IMR-90 (cell line): ENCODE data around the gene GFRA4. TPM values are rescaled to one million over a fixed set of nuclear protein-coding genes. Genes with fewer than 3 reads are reported as not detected.

Experiments
- ATAC-seq: fragments of 200-7000 bp; cut with Tn5 transposase; 2 replicates; pipeline ENCODE4 v1.9.1; 2020; ENCODE audit warnings: low read depth, mild to moderate bottlenecking, moderate library complexity
- BruUV-seq: library from RNA; stranded (reverse); fragments of 400-500 nt; replicated peaks from 2 replicates; lab custom pipeline; 2021; lab: Mats Ljungman, UMichigan
- CTCF ChIA-PET: fragments of 300-600 bp; formaldehyde crosslinking; extraction: SDS; loops from one replicate; lab custom pipeline; 2021; ENCODE audit warnings: antibody characterized with exemption; lab: Yijun Ruan, JAX
- POLR2A ChIA-PET: fragments of 300-600 bp; sonication (Branson Sonifier 250); formaldehyde crosslinking; loops from one replicate; lab custom pipeline; 2022; ENCODE audit warnings: antibody characterized with exemption; ENCODE audit not compliant: unreplicated experiment; lab: Charles Lee
- DNase-seq: peaks from one replicate; pipeline ENCODE4 v3.0.0; 2013
- H2AFZ ChIP-seq: replicated peaks from 2 replicates; pipeline ENCODE3; 2013; ENCODE audit warnings: low read length, mild to moderate bottlenecking; ENCODE audit not compliant: poor library complexity
- H2AK5ac ChIP-seq: 2 replicates; pipeline ENCODE4 v1.6.1; 2013; ENCODE audit warnings: low read depth, low read length, inconsistent platforms
- H2AK9ac ChIP-seq: replicated peaks from 2 replicates; pipeline ENCODE3; 2013; ENCODE audit warnings: mild to moderate bottlenecking, low read depth, low read length, moderate library complexity; ENCODE audit not compliant: poor library complexity
- H2BK120ac ChIP-seq: 2 replicates; pipeline ENCODE4 v1.6.1; 2013; ENCODE audit warnings: low read depth, low read length, inconsistent platforms
- H2BK15ac ChIP-seq: 3 replicates; pipeline ENCODE4 v1.6.1; 2013; ENCODE audit warnings: low read depth, low read length, inconsistent platforms
- H2BK20ac ChIP-seq: 2 replicates; pipeline ENCODE4 v1.6.1; 2013; ENCODE audit warnings: low read depth, mild to moderate bottlenecking, inconsistent platforms, low read length, moderate library complexity
- H2BK5ac ChIP-seq: 2 replicates; pipeline ENCODE4 v1.6.1; 2013; ENCODE audit warnings: mild to moderate bottlenecking, low read depth, low read length, inconsistent platforms; ENCODE audit not compliant: poor library complexity, severe bottlenecking
- H3K14ac ChIP-seq: replicated peaks from 2 replicates; pipeline ENCODE4 v1.6.1; 2013; ENCODE audit warnings: low read depth, low read length, inconsistent platforms
- H3K18ac ChIP-seq: 2 replicates; pipeline ENCODE4 v1.6.1; 2013; ENCODE audit warnings: low read depth, low read length, control low read depth
- H3K23ac ChIP-seq: 2 replicates; pipeline ENCODE4 v1.6.1; 2013; ENCODE audit warnings: low read depth, low read length, inconsistent platforms
- H3K27ac ChIP-seq: 2 replicates; pipeline ENCODE4 v1.5.1; 2013; ENCODE audit warnings: mild to moderate bottlenecking, control low read depth, low read length; ENCODE audit not compliant: insufficient read depth
- H3K27me3 ChIP-seq: 2 replicates; pipeline ENCODE4 v1.6.1; 2013; ENCODE audit warnings: low read length; ENCODE audit not compliant: control insufficient read depth, insufficient read depth
- H3K36me3 ChIP-seq: 2 replicates; pipeline ENCODE4 v1.6.1; 2013; ENCODE audit warnings: low read length, mixed read lengths; ENCODE audit not compliant: control insufficient read depth, insufficient read depth
- H3K4ac ChIP-seq: 2 replicates; pipeline ENCODE4 v1.6.1; 2013; ENCODE audit warnings: low read depth, low read length, inconsistent platforms
- H3K4me1 ChIP-seq: 2 replicates; pipeline ENCODE4 v1.6.1; 2013; ENCODE audit warnings: low read length, mixed read lengths; ENCODE audit not compliant: control insufficient read depth, insufficient read depth
- H3K4me2 ChIP-seq: 2 replicates; pipeline ENCODE4 v1.6.1; 2013; ENCODE audit warnings: low read depth, mild to moderate bottlenecking, control low read depth, low read length, moderate library complexity
- H3K4me3 ChIP-seq: 2 replicates; pipeline ENCODE4 v1.5.1; 2013; ENCODE audit warnings: low read depth, mild to moderate bottlenecking, control low read depth, low read length, moderate library complexity; ENCODE audit not compliant: insufficient read depth
- H3K56ac ChIP-seq: 2 replicates; pipeline ENCODE4 v1.6.1; 2013; ENCODE audit warnings: low read length, inconsistent platforms; ENCODE audit not compliant: insufficient read depth; ENCODE audit errors: extremely low read depth
- H3K79me1 ChIP-seq, 2 experiments: 2 replicates each; pipeline ENCODE4 v1.6.1; 2013; ENCODE audit warnings: low read length in 2 of 2, inconsistent platforms in 1 of 2, low read depth in 1 of 2
- H3K9ac ChIP-seq: 2 replicates; pipeline ENCODE4 v1.6.1; 2013; ENCODE audit warnings: low read depth, low read length, control low read depth
- H3K9me1 ChIP-seq: 2 replicates; pipeline ENCODE4 v1.6.1; 2013; ENCODE audit warnings: low read length, inconsistent platforms; ENCODE audit not compliant: insufficient read depth
- H3K9me3 ChIP-seq: 2 replicates; pipeline ENCODE4 v1.6.1; 2013; ENCODE audit warnings: low read length; ENCODE audit not compliant: control insufficient read depth, insufficient read depth
- H4K20me1 ChIP-seq: 2 replicates; pipeline ENCODE4 v1.6.1; 2013; ENCODE audit warnings: low read length, inconsistent platforms; ENCODE audit not compliant: insufficient read depth
- H4K5ac ChIP-seq: 2 replicates; pipeline ENCODE4 v1.6.1; 2013; ENCODE audit warnings: mild to moderate bottlenecking, low read depth, low read length, control low read depth
- H4K8ac ChIP-seq, 2 experiments: 2 replicates each; pipeline ENCODE4 v1.6.1; 2013; ENCODE audit warnings: low read depth in 2 of 2, low read length in 2 of 2, control low read depth in 1 of 2, inconsistent platforms in 1 of 2
- H4K91ac ChIP-seq: 2 replicates; pipeline ENCODE4 v1.6.1; 2013; ENCODE audit warnings: low read depth, low read length, inconsistent platforms; ENCODE audit not compliant: insufficient read depth
- BHLHE40 ChIP-seq: fragments of 150-350 bp; IDR thresholded peaks from 2 replicates; pipeline ENCODE4 v1.6.1; 2016; ENCODE audit warnings: mild to moderate bottlenecking, low read depth, low read length
- CEBPB ChIP-seq: IDR thresholded peaks from 2 replicates; pipeline ENCODE4 v1.6.1; 2012; ENCODE audit warnings: low read depth, low read length, improper control_type of control experiment
- CHD1 ChIP-seq: IDR thresholded peaks from 2 replicates; pipeline ENCODE4 v1.6.1; 2012; ENCODE audit warnings: low read depth, low read length, improper control_type of control experiment
- CTCF ChIP-seq: conservative IDR thresholded peaks from 2 replicates; pipeline ENCODE4 v1.5.1; 2012; ENCODE audit warnings: mild to moderate bottlenecking, low read depth, low read length, improper control_type of control experiment
- ELK1 ChIP-seq: fragments of 150-350 bp; IDR thresholded peaks from 2 replicates; pipeline ENCODE4 v1.6.1; 2016; ENCODE audit warnings: low read depth, mild to moderate bottlenecking, low read length, moderate library complexity, borderline replicate concordance
- FOS ChIP-seq: fragments of 150-350 bp; IDR thresholded peaks from 2 replicates; pipeline ENCODE4 v1.6.1; 2016; ENCODE audit warnings: low read depth, low read length
- MAFK ChIP-seq: IDR thresholded peaks from 2 replicates; pipeline ENCODE4 v1.6.1; 2012; ENCODE audit warnings: low read depth, low read length, improper control_type of control experiment
- MAZ ChIP-seq: IDR thresholded peaks from 2 replicates; pipeline ENCODE4 v1.6.1; 2012; ENCODE audit warnings: low read depth, mild to moderate bottlenecking, low read length, improper control_type of control experiment, moderate library complexity, borderline replicate concordance
- MXI1 ChIP-seq: IDR thresholded peaks from 2 replicates; pipeline ENCODE4 v1.6.1; 2012; ENCODE audit warnings: low read depth, mild to moderate bottlenecking, low read length, moderate library complexity, borderline replicate concordance
- NFE2L2 ChIP-seq: fragments of 150-350 bp; IDR thresholded peaks from 2 replicates; pipeline ENCODE4 v1.6.1; 2016; ENCODE audit warnings: low read depth, mild to moderate bottlenecking, low read length
- POLR2A ChIP-seq: IDR thresholded peaks from 2 replicates; pipeline ENCODE4 v1.6.1; 2012; ENCODE audit warnings: mild to moderate bottlenecking, low read depth, low read length
- RAD21 ChIP-seq: IDR thresholded peaks from 2 replicates; pipeline ENCODE4 v1.6.1; 2012; ENCODE audit warnings: low read length, improper control_type of control experiment
- RCOR1 ChIP-seq: IDR thresholded peaks from 2 replicates; pipeline ENCODE4 v1.6.1; 2012; ENCODE audit warnings: mild to moderate bottlenecking, low read length, improper control_type of control experiment; ENCODE audit not compliant: insufficient replicate concordance
- RFX5 ChIP-seq: IDR thresholded peaks from 2 replicates; pipeline ENCODE4 v1.8.0; 2012; ENCODE audit warnings: low read depth, mild to moderate bottlenecking, low read length, moderate library complexity
- SMC3 ChIP-seq: fragments of 150-350 bp; IDR thresholded peaks from 2 replicates; pipeline ENCODE4 v1.6.1; 2016; ENCODE audit warnings: low read depth, mild to moderate bottlenecking, antibody characterized with exemption, low read length, moderate library complexity
- USF2 ChIP-seq: fragments of 150-350 bp; IDR thresholded peaks from 2 replicates; pipeline ENCODE4 v1.6.1; 2017; ENCODE audit warnings: mild to moderate bottlenecking, antibody characterized with exemption, low read length, low read depth
- WGBS, 2 experiments: methylation state at CpG; one replicate each; pipeline versions ENCODE4 v1.1.5 to v1.1.7; 2013; ENCODE audit warnings: missing lambda C conversion rate in 2 of 2; ENCODE audit not compliant: insufficient read length in 1 of 2; ENCODE audit errors: extremely low coverage in 2 of 2; 5-methylcytosine and 5-hydroxymethylcytosine counted together
- dilution Hi-C: fragments of 300-500 bp; cut with HindIII; formaldehyde crosslinking; loops from one replicate; pipeline ENCODE4 v1.14.3; 2018; ENCODE audit warnings: low sequenced_read_pairs; ENCODE audit not compliant: unreplicated experiment
- in situ Hi-C: fragments of 300-500 bp; cut with MboI; formaldehyde crosslinking; loops from 3 replicates; pipeline ENCODE4 v1.14.3; 2019; ENCODE audit warnings: low sequenced_read_pairs, inconsistent platforms, mixed read lengths
- intact Hi-C: fragments of 100-400 bp; cut with micrococcal nuclease; formaldehyde crosslinking; loops from 2 replicates; pipeline ENCODE4 v1.10.0; 2022
- polyA plus RNA-seq, 3 experiments: library from polyadenylated mRNA; depleted of rRNA; stranded (reverse); fragments of >200 nt; gene quantifications; 2 replicates each; pipeline ENCODE4 v1.2.3, GENCODE V29; 2012; ENCODE audit warnings: low replicate concordance in 1 of 3
- total RNA-seq: library from RNA; depleted of rRNA; stranded (reverse); fragments of >200 nt; gene quantifications from 2 replicates; pipeline ENCODE4 v1.2.3, GENCODE V29; 2012

GFRA4 gene
- total and polyA plus RNA-seq, 2 of the 4 experiments (the other 2 are of a cell fraction): not detected

DNA sequence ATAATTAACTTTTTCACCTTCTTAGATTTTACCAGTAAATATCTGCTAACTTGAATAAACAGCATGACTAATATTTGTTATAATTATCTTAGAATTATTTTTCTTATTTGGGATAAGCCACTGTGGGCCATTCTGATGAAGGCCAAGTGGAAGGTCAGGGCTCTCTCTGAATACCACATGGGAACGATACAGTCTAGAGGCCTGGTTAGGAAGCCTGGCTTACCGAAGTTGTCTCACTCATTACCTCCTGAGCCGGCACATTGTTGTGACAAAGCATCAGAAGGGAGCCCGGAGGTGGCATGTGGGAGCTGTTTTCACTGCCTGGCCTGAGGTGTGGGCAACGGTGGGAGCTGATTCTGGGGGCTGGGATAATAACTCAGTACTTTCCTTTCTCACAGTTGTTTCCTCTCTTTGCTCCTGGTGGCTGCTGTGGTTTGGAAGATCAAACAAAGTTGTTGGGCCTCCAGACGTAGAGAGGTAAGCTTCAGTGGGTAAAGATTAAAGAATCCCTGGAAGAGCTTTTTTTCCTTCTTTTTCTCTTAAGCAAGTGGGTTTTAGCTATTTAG is 29.2 kb downstream of the GFRA4 start:
- Histone ChIP-seq H2BK20ac (no peak overlapping the region), H4K8ac (no peak overlapping the region), H2BK120ac (no peak overlapping the region), H3K4me1 (no peaks in the 10 kb centered on the region), H3K9ac (no peak overlapping the region), H3K4me2 (no peak overlapping the region), H3K9me1 (no peaks in the 10 kb centered on the region; the same call in 1 of the 2 replicates), H4K91ac (no peak overlapping the region), H4K5ac (no peak overlapping the region), H3K36me3 (peaks cover 2% of the 10 kb centered on the region; the same call in 1 of the 2 replicates), H2BK15ac (no peak overlapping the region), H2AFZ (no peak overlapping the region), H3K9me3 (no peaks in the 10 kb centered on the region), H3K27me3 (no peaks in the 10 kb centered on the region), H3K4me3 (no peak overlapping the region), H2BK5ac (no peak overlapping the region), H4K20me1 (no peaks in the 10 kb centered on the region), H2AK9ac (no peak overlapping the region), H3K14ac (no peak overlapping the region), H3K4ac (no peak overlapping the region), H3K79me1 (no peaks in the 10 kb centered on the region), H3K27ac (no peak overlapping the region), H3K23ac (no peak overlapping the region), H3K18ac (no peak overlapping the region), H2AK5ac (no peak overlapping the region), H3K56ac (no peak overlapping the region)
- DNase-seq: no peak
- intact Hi-C loops: no loop called here
- no peak for TF ChIP-seq FOS
- TF ChIP-seq MXI1: no peak
- TF ChIP-seq USF2: no peak
- TF ChIP-seq RAD21: no peak
- TF ChIP-seq MAFK: no peak
- no peak for TF ChIP-seq RFX5
- TF ChIP-seq CEBPB: no peak
- no peak for TF ChIP-seq SMC3
- TF ChIP-seq NFE2L2: no peak
- TF ChIP-seq MAZ: no peak
- no peak for TF ChIP-seq CTCF
- no peak for TF ChIP-seq POLR2A
- TF ChIP-seq RCOR1: no peak
- no peak for TF ChIP-seq BHLHE40
- TF ChIP-seq ELK1: no peak
- TF ChIP-seq CHD1: no peak
- no peak for ATAC-seq
- in situ Hi-C loops: no loop called here
- no CpG with 5 or more reads among the region's 6 CpGs for WGBS, 2 experiments
- dilution Hi-C loops: no loop called here
- BruUV-seq: no TSS peak
- ChIA-PET POLR2A (no interaction called here), CTCF (no interaction called here)
